Astrocyte (in vitro differentiated cells and primary cell): ENCODE measurements around the gene CDON.

Experiments used
- CTCF ChIP-seq: IDR thresholded peaks from 2 replicates; pipeline ENCODE4 v1.5.1; 2011; ENCODE audit warnings: low read depth, mild to moderate bottlenecking, inconsistent platforms, low read length, moderate library complexity; ENCODE audit not compliant: insufficient read depth
- EZH2 ChIP-seq: IDR thresholded peaks from 2 replicates; pipeline ENCODE4 v1.6.1; 2012; ENCODE audit warnings: mild to moderate bottlenecking, low read length, inconsistent platforms; ENCODE audit not compliant: insufficient read depth

DNA sequence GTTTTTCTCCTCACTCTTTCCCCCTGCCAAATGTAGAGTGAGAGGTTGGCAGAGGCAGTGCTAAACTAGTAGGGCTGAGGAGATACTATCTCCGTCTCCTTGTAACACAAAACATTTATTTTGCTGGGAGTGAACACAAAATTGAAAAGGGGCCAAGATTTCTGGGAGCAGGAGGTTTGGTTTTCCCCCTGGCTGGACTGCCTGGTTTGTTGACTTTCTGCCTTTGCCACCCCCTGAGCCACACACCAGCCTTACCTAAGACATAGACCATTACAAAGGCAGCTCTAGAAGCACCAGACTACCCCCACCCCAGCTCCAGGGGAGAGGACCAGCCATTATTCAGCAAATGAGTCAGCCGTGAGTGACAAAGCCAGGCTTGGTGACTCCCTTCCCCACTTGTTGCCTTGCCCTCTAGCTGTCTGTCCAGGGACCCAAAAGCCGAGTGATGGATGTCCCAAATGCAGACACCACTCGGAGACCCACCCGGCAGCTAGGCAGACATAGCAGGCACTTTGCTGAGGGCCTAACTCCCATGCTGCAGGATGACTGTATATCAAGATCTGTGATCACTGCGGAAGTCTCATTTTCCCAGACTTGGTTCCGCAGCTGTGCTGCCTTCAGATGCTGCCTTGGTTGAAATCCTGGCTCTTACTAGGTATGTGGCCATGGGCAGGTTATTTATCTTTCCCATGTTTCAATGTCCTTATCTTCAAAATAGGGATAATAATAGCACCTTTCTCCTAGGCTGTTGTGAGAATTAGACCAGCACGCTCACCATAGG lies 17.7 kb upstream of the CDON start:
- no peak for TF ChIP-seq CTCF
- TF ChIP-seq EZH2, result no peak
